ACC112 (cell line): Measurements from ENCODE around the gene RNF213.
"Not testable (repeated sequence)": the region's sequence is repeated elsewhere in the genome, so short reads cannot be mapped to it uniquely, and the experiment has no call there.

Experiments used
- H2AFZ ChIP-seq: fragments of 200-600 bp; sonication (generic); one replicate; pipeline ENCODE4 v1.6.0; 2017; ENCODE audit warnings: antibody characterized with exemption, low read length; ENCODE audit not compliant: unreplicated experiment
- H3K27ac ChIP-seq: fragments of 200-600 bp; sonication (generic); 2 replicates; pipeline ENCODE4 v1.5.1; 2014; ENCODE audit warnings: low read depth, mild to moderate bottlenecking, antibody characterized with exemption, low read length, moderate library complexity
- H3K27me3 ChIP-seq: fragments of 200-600 bp; sonication (generic); 2 replicates; pipeline ENCODE4 v1.6.1; 2014; ENCODE audit warnings: mild to moderate bottlenecking, antibody characterized with exemption, low read length, moderate library complexity, mixed read lengths; ENCODE audit not compliant: insufficient read depth
- H3K36me3 ChIP-seq: fragments of 200-600 bp; sonication (generic); 2 replicates; pipeline ENCODE4 v1.6.1; 2016; ENCODE audit warnings: mild to moderate bottlenecking, antibody characterized with exemption, low read length, moderate library complexity, mixed read lengths; ENCODE audit not compliant: insufficient read depth
- H3K4me1 ChIP-seq: fragments of 200-600 bp; sonication (generic); one replicate; pipeline ENCODE4 v1.6.1; 2016; ENCODE audit warnings: low read length, mixed read lengths; ENCODE audit not compliant: insufficient read depth, unreplicated experiment, control insufficient read depth
- H3K4me3 ChIP-seq: fragments of 200-600 bp; sonication (generic); 2 replicates; pipeline ENCODE4 v1.5.1; 2014; ENCODE audit warnings: mild to moderate bottlenecking, low read depth, low read length
- H3K79me2 ChIP-seq: fragments of 200-600 bp; sonication (generic); one replicate; pipeline ENCODE4 v1.6.0; 2016; ENCODE audit warnings: low read length; ENCODE audit not compliant: control insufficient read depth, unreplicated experiment, insufficient read depth

Gene RNF213

DNA sequence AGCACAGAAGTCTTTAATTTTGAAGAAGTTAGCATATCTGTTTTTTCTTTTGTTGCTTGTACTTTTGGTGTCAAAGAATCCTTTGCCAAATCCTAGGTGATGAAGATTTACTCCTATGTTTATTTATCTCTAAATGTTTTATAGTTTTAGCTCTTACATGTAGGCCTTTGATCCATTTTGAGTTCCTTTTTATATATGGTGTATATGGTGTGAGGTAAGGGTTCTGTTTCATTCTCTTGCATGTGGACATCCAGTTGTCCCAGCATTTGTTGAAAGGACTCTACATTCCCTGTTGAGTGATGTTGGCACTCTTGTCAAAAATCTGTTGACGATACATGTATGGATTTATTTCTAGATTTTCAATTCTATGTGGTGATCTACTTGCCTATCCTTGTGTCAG, 62.2 kb downstream of the RNF213 start:
- no peak overlapping the region for H2AFZ ChIP-seq
- H3K27ac ChIP-seq: no peak overlapping the region
- H3K79me2 ChIP-seq: peaks cover 8% of the 10 kb centered on the region
- no peak overlapping the region for H3K4me3 ChIP-seq
- H3K4me1 ChIP-seq: no peaks in the 10 kb centered on the region
- no peaks in the 10 kb centered on the region for H3K27me3 ChIP-seq
- H3K36me3 ChIP-seq: peaks cover 88% of the 10 kb centered on the region

DNA sequence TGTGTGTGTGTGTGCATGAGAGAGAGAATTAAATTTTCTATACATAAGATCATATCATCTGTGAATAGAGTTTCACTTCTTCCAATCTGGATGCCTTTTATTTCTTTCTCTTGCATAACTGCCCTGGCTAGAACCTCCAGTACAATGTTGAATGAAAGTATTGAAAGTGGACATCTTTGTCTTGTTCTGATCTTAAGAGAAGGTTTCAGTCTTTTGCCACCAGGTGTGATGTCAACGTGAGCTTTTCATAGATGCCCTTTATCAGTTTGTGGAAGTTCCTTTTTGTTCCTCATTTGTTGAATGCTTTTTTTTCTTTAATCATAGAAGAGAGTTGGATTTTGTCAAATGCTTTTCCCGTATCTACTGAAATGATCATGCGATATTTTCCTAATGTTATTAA, 63.3 kb downstream of the RNF213 start:
- H3K4me3 ChIP-seq: no peak overlapping the region
- peaks cover 8% of the 10 kb centered on the region for H3K79me2 ChIP-seq
- no peak overlapping the region for H3K27ac ChIP-seq
- no peaks in the 10 kb centered on the region for H3K4me1 ChIP-seq
- no peak overlapping the region for H2AFZ ChIP-seq
- H3K36me3 ChIP-seq: peaks cover 91% of the 10 kb centered on the region
- H3K27me3 ChIP-seq: no peaks in the 10 kb centered on the region

DNA sequence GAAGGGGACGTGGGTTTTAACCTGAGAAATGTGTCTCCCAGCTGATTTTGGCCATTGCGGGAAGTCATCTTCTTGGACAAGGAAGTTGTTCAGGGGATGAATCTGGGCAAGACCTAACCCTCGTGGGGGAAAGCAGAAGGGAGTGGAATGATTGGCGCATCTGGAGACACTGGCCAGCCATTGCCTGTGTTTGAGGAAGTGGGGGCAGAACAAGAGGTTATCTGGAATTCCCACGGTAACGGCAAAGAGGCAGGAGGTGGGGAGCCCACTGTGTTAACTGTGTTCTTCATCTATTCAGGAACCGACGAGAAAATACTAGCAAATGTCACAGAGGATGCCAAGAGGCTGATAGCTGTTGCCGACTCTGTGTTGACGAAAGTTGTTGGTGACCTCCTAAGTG, 66.9 kb downstream of the RNF213 start:
- Histone ChIP-seq H3K79me2 (peaks cover 19% of the 10 kb centered on the region), H2AFZ (no peak overlapping the region), H3K4me1 (no peaks in the 10 kb centered on the region), H3K36me3 (peaks cover 87% of the 10 kb centered on the region), H3K27ac (no peak overlapping the region), H3K27me3 (no peaks in the 10 kb centered on the region), H3K4me3 (no peak overlapping the region)

DNA sequence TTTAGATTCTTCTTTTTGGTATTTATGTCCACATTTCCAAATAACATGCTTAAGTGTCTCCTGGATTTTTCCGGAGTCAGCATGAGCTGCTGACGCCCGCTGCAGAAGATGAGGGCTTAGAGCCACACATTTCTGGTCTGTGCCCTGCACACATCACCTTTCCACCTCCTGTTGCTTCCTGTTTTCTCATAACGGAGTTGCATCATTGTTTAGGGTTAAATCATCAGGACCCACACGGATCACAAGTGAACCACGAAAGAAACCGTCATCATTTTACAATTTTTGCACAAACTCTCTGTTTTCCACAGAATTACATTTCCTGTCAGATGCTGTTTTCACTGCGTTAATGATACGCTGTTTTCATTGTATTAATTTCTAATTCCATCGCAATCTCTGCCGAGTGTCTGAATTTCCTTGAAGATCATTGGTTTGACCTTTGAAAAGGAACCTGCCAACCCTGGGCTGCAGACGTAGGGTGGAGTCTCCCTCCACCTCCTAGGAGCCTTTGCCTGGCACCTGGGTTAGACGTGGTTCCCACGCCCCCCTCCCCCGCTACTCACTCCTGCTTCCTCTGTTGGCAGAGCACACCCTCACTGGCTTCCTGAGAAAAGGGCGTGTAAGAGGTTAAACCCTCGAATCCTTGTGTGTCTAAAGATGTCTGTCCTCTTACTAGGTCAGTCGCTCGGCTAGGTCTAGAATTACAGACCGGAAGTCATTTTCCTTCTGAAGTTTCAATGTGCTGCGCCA, 68.2 kb downstream of the RNF213 start:
- Histone ChIP-seq H3K27ac (no peak overlapping the region), H3K4me1 (no peaks in the 10 kb centered on the region), H3K27me3 (no peaks in the 10 kb centered on the region), H3K4me3 (no peak overlapping the region), H3K36me3 (peaks cover 81% of the 10 kb centered on the region), H3K79me2 (peaks cover 19% of the 10 kb centered on the region), H2AFZ (no peak overlapping the region)

DNA sequence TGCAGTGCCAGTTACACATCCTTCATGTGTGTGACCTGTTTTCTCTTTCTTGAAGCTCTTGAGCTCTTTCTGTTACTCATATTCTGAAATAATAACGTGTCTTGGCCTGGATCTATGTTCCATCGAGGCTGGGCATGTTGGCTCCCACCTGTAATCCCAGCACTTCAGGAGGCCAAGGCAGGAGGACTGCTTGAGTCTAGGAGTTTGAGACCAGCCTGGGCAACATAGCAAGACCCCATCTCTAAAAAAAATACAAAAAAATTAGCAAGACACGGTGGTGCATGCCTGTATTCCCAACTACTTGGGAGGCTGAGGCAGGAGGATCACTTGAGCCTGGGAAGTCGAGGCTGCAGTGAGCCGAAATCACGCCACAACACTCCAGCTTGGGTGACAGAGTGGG, 68.8 kb downstream of the RNF213 start:
- H3K4me1 ChIP-seq, H3K27ac ChIP-seq, H3K4me3 ChIP-seq, H2AFZ ChIP-seq, H3K27me3 ChIP-seq: not testable (repeated sequence)
- H3K36me3 ChIP-seq: peaks cover 81% of the 10 kb centered on the region
- H3K79me2 ChIP-seq: peaks cover 15% of the 10 kb centered on the region

DNA sequence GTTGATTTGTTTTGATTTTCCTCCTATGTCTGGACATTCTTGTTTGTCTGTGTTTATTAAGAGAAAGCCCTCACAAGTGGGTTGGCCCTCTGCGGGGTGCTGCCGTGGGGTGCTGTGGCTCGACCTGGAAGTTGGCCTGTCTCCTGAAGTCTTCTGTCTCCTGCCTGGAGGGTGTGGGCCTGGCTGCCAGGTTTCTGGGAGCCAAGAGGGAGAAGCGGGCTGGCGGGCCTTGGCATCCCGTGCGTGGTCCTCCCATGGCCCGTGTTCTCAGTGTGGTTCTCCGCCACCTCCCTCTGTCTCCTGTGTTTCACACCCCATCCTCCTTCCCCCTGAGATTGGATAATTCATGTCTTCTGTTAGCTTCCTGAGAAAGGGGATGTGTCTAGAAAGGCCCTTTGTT, 69.6 kb downstream of the RNF213 start:
- Histone ChIP-seq H3K27ac (no peak overlapping the region), H3K79me2 (peaks cover 15% of the 10 kb centered on the region), H3K36me3 (peaks cover 72% of the 10 kb centered on the region)

DNA sequence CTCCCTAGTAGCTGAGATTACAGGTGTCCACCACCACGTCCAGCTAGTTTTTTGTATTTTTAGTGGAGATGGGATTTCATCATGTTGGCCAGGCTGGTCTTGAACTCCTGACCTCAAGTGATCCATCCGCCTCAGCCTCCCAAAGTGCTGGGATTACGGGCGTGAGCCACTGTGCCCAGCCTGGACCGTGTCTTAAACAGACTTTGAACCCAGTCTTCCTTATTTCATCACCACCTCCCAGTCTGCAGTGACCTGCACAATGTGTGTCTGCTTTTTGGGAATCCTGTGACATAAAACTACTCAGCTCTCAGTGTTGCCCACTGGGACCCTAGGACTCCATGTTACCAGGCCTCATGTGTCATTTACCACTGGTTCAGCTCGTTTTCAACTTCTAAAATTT, 70.3 kb downstream of the RNF213 start:
- not testable (repeated sequence) for H2AFZ ChIP-seq, H3K4me1 ChIP-seq, H3K27me3 ChIP-seq, H3K27ac ChIP-seq, H3K4me3 ChIP-seq
- Histone ChIP-seq H3K36me3 (peaks cover 70% of the 10 kb centered on the region), H3K79me2 (peaks cover 15% of the 10 kb centered on the region)

More for the DNA sequence above, 69.6 kb downstream of the RNF213 start:
- Histone ChIP-seq H3K4me3 (no peak overlapping the region), H3K4me1 (no peaks in the 10 kb centered on the region), H3K27me3 (no peaks in the 10 kb centered on the region), H2AFZ (no peak overlapping the region)

DNA sequence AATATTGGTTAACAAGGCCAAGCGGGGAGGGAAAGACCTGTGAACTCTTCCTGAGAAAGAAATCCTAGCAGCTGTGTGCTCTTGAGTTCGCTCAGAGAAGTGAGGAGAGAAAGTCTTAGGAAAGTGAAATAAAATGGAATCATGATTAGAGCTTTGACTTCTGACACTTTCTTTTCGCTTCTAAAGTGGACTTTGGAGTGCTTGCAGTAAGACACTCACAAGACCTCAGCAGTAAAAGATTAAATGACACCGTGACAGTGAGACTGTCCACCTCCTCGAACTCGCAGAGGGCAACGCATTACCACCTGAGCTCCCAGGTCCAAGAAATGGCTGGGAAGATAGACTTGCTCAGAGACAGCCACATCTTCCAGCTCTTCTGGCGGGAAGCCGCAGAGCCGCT, 71.2 kb downstream of the RNF213 start:
- H3K27ac ChIP-seq: no peak overlapping the region
- peaks cover 68% of the 10 kb centered on the region for H3K36me3 ChIP-seq
- H3K4me3 ChIP-seq: no peak overlapping the region
- no peaks in the 10 kb centered on the region for H3K4me1 ChIP-seq
- H3K79me2 ChIP-seq: peaks cover 15% of the 10 kb centered on the region
- no peaks in the 10 kb centered on the region for H3K27me3 ChIP-seq
- no peak overlapping the region for H2AFZ ChIP-seq

DNA sequence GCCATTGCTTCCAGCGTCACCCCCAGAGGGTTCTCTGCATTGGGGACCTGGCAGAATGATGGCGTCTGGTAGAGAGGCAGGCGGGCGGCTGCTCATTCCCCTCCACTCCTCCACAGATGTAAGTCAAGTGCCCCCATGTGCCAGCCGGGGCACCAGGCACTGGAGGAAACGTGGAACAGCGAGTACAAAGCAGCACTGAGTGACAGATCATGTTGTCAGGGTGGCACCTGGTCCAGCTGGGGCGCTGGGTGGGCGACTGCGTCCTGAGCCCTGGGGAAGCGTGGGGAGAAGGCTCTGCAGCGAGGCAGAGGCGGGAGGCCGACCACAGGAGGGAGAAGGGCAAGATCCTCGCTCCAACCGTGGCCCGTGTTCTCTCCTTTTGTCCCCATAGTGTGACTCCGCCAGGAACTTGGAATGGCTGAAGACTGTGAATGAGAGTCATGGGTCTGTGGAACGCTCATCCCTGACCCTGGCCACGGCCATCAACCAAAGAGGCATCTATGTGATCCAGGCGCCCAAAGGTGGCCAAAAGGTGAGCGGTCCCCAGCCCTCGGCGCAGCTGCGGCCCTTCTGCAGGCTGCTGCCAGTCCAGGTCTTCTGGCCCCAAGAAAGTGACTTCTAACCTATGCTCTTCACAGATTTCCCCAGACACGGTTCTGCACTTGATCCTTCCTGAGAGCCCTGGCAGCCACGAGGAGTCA, 76.7 kb downstream of the RNF213 start:
- Histone ChIP-seq H3K79me2 (peaks cover 8% of the 10 kb centered on the region), H3K4me3 (no peak overlapping the region), H2AFZ (no peak overlapping the region), H3K36me3 (peaks cover 56% of the 10 kb centered on the region; the same call in 1 of the 2 replicates), H3K4me1 (no peaks in the 10 kb centered on the region), H3K27ac (no peak overlapping the region), H3K27me3 (no peaks in the 10 kb centered on the region)

DNA sequence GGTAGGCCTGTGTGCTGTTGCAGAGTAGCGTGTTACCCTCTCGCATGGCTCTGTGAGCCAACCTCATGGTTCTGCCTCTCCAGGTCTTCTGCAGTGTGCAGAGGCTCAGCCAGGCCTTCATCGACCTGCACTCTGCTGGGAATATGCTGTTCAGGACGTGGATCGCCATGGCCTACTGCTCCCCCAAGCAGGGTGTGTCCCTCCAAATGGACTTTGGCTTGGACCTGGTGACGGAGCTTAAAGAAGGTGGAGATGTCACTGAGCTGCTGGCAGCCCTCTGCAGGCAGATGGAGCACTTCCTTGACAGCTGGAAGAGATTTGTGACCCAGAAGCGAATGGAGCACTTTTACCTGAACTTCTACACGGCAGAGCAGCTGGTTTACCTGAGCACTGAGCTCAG, 78.5 kb downstream of the RNF213 start:
- Histone ChIP-seq H3K4me3 (no peak overlapping the region), H2AFZ (no peak overlapping the region), H3K79me2 (peaks cover 4% of the 10 kb centered on the region), H3K36me3 (peaks cover 59% of the 10 kb centered on the region), H3K27me3 (no peaks in the 10 kb centered on the region), H3K27ac (no peak overlapping the region), H3K4me1 (no peaks in the 10 kb centered on the region)
